ENCODE data around the gene VWA3A. TPM values are rescaled to one million over a fixed set of nuclear protein-coding genes. Genes with fewer than 3 reads are reported as not detected.

Gene VWA3A
- total RNA-seq, 1 donor from 2014 or later = 0.56 TPM

DNA sequence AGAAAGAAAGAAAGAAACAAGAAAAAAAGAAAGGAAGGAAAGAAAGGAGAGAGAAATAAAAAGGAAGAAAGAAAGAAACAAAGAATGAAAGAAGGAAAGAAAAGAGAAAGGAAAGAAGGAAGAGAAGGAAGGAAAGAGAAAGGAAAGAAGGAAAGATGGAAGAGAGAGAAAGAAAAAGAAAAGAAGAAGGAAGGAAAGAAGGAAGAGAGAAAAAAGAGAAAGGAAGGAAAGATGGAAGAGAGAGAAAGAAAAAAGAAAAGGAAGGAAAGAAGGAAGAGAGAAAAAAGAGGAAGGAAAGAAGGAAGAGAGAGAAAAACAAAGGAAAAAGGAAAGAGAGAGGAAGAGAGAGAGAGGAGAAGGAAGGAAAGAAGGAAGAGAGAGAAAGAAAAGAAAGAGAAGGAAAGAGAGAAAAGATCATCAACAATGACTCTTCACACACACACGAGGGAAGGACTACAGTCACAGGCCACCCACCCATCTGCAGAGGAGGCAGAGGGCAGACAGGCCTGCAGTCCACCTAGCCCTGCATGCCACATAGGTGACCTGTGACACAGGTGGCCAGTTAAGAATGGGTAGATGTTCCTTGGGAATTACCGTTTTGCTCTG lies 23.9 kb downstream of the VWA3A start:
- H3K27ac Mint-ChIP-seq (ENCODE audit: unreplicated experiment) = no peak overlapping the region

DNA sequence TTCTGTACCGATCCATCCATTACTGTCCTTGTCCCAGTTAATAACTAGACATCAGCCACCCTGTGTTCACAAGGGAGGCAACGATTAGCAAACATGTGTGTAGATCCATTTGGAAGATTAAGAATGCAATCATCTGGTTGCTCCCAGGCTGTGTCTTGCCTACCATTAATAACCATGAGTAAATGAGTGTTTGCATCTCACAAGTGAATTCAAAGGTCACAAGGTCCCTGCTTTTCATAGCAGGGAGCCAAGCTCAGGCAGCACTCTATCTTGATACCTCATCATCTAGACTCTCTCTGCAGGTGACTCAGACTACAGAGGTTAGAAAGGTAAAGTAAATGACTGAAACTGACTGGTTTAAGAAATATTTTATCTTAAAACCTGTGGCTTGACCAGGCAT lies 25.3 kb downstream of the VWA3A start:
- no peak for DNase-seq (ENCODE audit: low spot score)
- no peak overlapping the region for H3K27ac Mint-ChIP-seq (ENCODE audit: unreplicated experiment)
- H3K27me3 Mint-ChIP-seq (ENCODE audit: unreplicated experiment) = peaks cover 1% of the 10 kb centered on the region
- H3K4me1 Mint-ChIP-seq (ENCODE audit: unreplicated experiment) = no peaks in the 10 kb centered on the region
- no peaks in the 10 kb centered on the region for H3K9me3 Mint-ChIP-seq (ENCODE audit: unreplicated experiment)
- no peaks in the 10 kb centered on the region for H3K36me3 Mint-ChIP-seq (ENCODE audit: low read depth, unreplicated experiment)
- H3K4me3 Mint-ChIP-seq (ENCODE audit: unreplicated experiment) = no peak overlapping the region
- TF ChIP-seq, protein P1, sequence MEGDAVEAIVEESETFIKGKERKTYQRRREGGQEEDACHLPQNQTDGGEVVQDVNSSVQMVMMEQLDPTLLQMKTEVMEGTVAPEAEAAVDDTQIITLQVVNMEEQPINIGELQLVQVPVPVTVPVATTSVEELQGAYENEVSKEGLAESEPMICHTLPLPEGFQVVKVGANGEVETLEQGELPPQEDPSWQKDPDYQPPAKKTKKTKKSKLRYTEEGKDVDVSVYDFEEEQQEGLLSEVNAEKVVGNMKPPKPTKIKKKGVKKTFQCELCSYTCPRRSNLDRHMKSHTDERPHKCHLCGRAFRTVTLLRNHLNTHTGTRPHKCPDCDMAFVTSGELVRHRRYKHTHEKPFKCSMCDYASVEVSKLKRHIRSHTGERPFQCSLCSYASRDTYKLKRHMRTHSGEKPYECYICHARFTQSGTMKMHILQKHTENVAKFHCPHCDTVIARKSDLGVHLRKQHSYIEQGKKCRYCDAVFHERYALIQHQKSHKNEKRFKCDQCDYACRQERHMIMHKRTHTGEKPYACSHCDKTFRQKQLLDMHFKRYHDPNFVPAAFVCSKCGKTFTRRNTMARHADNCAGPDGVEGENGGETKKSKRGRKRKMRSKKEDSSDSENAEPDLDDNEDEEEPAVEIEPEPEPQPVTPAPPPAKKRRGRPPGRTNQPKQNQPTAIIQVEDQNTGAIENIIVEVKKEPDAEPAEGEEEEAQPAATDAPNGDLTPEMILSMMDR (IDR thresholded peaks at IDR 0.05; ENCODE audit: unreplicated experiment) = no peak

More for the DNA sequence above, 23.9 kb downstream of the VWA3A start:
- Mint-ChIP-seq H3K36me3 (ENCODE audit: low read depth, unreplicated experiment) (no peaks in the 10 kb centered on the region), H3K4me1 (ENCODE audit: unreplicated experiment) (no peaks in the 10 kb centered on the region), H3K4me3 (ENCODE audit: unreplicated experiment) (no peak overlapping the region), H3K9me3 (ENCODE audit: unreplicated experiment) (no peaks in the 10 kb centered on the region), H3K27me3 (ENCODE audit: unreplicated experiment) (peaks cover 1% of the 10 kb centered on the region)
- TF ChIP-seq, protein P1 (IDR thresholded peaks at IDR 0.05; ENCODE audit: unreplicated experiment) = no peak
- DNase-seq (ENCODE audit: low spot score) = no peak

DNA sequence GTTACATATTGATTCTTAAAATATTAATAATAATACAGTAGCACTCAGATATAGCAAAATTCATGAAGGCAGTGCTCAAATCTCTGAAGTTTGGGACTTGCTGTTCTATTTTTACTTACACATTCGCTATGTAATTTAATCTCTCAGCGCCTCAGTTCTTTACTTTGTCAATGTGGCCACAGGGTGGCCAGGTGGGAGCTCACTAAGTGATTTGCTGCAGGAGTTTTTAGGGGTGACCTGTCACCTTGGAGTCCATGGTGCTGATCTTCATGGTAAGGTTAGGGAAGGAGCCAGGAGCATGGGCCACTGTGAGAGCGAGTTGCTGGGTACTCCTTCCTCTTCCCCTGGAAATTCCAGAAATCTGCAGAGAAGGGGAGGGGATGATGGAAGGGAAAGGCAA lies 28.1 kb downstream of the VWA3A start:
- H3K27me3 Mint-ChIP-seq (ENCODE audit: unreplicated experiment) = peaks cover 1% of the 10 kb centered on the region
- H3K4me1 Mint-ChIP-seq (ENCODE audit: unreplicated experiment) = peaks cover 3% of the 10 kb centered on the region
- DNase-seq (ENCODE audit: low spot score) = no peak
- H3K36me3 Mint-ChIP-seq (ENCODE audit: low read depth, unreplicated experiment) = no peaks in the 10 kb centered on the region
- H3K9me3 Mint-ChIP-seq (ENCODE audit: unreplicated experiment) = no peaks in the 10 kb centered on the region
- TF ChIP-seq, protein P1 (IDR thresholded peaks at IDR 0.05; ENCODE audit: unreplicated experiment) = no peak
- H3K27ac Mint-ChIP-seq (ENCODE audit: unreplicated experiment) = no peak overlapping the region
- H3K4me3 Mint-ChIP-seq (ENCODE audit: unreplicated experiment) = no peak overlapping the region

DNA sequence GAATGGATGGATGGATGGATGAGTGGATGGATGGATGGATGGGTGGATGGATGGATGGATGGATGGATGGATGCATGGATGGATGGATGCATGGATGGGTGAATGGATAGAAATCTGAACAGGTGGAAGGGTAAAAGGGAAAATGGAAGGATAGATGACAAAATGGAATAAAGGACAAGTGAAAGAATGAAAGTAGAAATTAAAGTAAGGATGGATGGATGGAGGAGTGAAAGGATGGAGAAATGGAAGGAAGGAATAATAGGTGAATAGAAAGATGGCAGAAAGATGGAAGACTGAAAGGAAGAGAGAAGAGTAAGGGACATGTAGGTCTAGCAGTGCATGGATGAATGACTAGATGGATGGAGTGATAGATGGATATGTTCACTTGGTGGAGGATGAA lies 29.9 kb downstream of the VWA3A start:
- Mint-ChIP-seq H3K9me3 (ENCODE audit: unreplicated experiment) (no peaks in the 10 kb centered on the region), H3K4me3 (ENCODE audit: unreplicated experiment) (no peak overlapping the region), H3K27me3 (ENCODE audit: unreplicated experiment) (no peaks in the 10 kb centered on the region), H3K36me3 (ENCODE audit: low read depth, unreplicated experiment) (no peaks in the 10 kb centered on the region), H3K4me1 (ENCODE audit: unreplicated experiment) (peaks cover 3% of the 10 kb centered on the region), H3K27ac (ENCODE audit: unreplicated experiment) (peak overlapping the region; percentile 7)
- TF ChIP-seq, protein P1 (IDR thresholded peaks at IDR 0.05; ENCODE audit: unreplicated experiment) = no peak
- DNase-seq (ENCODE audit: low spot score) = no peak

DNA sequence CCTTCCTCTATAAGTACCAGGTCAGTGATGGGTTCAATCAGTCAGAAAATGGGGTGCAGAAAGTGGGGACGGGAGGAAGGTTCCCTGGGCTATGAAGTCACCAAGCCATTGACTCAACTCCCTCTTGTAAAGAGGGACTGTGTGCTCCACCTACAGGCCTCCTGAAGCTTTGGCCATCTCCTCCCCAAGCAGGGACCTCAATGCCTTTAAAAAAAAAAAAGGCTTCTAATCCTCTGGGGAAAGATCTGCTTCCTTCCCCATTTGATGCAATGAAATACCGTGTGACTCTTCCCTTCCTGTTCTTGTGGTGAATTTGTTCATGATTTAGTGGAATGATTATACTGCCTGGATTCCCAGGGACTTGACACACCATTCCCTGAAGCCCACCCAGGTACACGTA lies 30.8 kb downstream of the VWA3A start:
- no peaks in the 10 kb centered on the region for H3K27me3 Mint-ChIP-seq (ENCODE audit: unreplicated experiment)
- no peak overlapping the region for H3K27ac Mint-ChIP-seq (ENCODE audit: unreplicated experiment)
- H3K4me1 Mint-ChIP-seq (ENCODE audit: unreplicated experiment) = peaks cover 3% of the 10 kb centered on the region
- TF ChIP-seq, protein P1 (IDR thresholded peaks at IDR 0.05; ENCODE audit: unreplicated experiment) = no peak
- H3K4me3 Mint-ChIP-seq (ENCODE audit: unreplicated experiment) = no peak overlapping the region
- no peak for DNase-seq (ENCODE audit: low spot score)
- no peaks in the 10 kb centered on the region for H3K36me3 Mint-ChIP-seq (ENCODE audit: low read depth, unreplicated experiment)
- no peaks in the 10 kb centered on the region for H3K9me3 Mint-ChIP-seq (ENCODE audit: unreplicated experiment)
